Right renal cortex interstitium (tissue), 3 donors: ENCODE data around the gene RIC3. TPM values are rescaled to one million over a fixed set of nuclear protein-coding genes. Genes with fewer than 3 reads are reported as not detected.

Experiments used
- DNase-seq, 3 donors: peaks; one replicate each; pipeline ENCODE4 v3.0.0-alpha.2; 2013; ENCODE audit warnings: low read depth in 3 of 3, low spot score in 2 of 3
- polyA plus RNA-seq, 3 donors: library from polyadenylated mRNA; unstranded; fragments of 120-200 nt; gene quantifications; one replicate each; pipeline ENCODE4 v1.2.1, GENCODE V29; 2013; ENCODE audit not compliant: insufficient read length in 3 of 3

Gene RIC3
- polyA plus RNA-seq, 3 donors, result 8.9 to 22.0 (median 10.5) TPM

DNA sequence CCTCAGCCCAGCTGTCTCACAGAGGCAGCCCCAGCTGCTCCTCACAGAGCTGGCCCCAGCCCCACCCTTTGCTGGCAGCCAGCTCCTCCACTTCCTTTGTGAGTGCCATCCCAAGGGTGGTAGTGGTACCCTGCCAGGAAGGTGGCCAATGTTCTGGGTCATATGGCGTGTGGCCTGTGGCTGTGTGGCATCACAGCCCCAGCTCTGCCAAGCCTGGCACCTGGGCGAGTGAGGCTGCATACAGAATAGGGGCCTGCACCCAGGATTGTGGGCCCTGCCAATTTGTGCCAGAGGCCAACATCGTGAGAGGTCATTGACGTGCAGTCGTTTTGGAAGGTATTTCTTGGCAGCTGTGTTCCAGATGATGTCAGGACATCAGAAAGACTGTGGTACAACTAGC is 77.1 kb downstream of the RIC3 start:
- DNase-seq, result no peak

DNA sequence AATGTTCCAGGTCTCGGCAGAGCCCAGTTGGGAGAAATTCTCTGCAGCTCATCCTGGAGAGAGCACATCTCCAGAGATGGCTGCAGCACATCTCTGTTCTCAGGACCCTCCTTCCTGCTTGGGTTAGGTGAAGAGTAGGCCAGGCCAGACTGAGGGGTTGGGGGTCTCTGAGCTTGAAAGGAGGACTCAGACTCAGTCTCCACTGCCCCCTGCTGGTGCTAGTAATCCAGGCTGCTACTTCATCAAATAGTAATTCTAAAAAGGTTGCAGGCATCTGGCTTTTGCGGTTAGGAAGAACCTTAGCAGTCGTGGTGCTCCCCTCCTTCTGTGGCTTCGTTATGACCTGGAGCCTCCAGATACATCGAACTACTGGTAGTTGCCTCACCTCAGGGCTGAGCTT is 78.1 kb downstream of the RIC3 start:
- DNase-seq, result no peak

DNA sequence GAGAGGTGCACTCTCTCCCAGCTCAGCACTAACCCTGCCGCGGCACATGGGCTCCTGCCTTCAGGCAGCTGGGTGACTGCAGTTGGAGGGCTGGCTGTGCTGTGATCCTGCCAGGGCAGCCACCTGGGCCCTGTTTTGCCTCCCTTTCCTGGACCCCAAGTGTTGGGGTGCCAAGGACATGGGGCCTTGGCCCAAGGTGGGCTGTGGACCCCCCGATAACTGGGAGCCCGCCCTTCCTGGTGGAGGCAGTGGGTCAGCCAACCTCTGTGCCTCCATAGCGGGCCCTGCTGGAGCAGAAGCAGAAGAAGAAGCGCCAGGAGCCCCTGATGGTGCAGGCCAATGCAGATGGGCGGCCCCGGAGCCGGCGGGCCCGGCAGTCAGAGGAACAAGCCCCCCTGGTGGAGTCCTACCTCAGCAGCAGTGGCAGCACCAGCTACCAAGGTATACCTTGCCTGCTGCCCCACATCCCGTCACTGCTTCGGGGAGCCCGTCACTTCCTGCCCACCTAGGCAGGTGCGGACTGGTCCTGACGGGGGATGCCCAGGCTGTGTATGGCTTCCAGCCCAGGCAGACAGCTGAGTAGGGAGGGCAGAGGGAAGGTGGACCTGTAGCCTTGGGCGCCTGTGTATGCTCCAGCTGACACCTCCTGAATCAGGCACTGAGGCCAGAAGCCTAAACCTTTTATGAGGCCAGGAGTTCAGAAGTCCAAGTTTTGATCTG is 78.9 kb downstream of the RIC3 start:
- DNase-seq, result no peak

DNA sequence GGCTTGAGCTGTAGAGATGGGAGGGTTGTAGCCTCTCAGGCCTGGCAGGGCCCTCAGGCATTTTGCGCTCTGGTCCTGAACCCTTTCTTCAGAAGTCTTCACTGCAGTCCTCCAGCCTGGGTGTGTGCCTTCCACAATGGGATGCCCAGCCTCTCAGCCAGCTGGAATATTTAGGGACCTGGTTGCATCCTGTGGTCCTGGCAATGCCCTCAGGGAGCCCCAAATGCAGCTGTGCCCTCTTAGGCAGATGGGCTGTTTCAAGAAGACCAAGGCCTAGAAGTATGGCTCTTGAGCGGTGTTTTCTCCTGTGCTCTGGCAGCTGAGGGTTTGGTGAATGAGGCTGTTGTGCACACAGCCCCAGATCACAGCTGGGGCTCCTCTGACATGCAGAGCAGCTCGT is 81.1 kb downstream of the RIC3 start:
- no peak for DNase-seq

DNA sequence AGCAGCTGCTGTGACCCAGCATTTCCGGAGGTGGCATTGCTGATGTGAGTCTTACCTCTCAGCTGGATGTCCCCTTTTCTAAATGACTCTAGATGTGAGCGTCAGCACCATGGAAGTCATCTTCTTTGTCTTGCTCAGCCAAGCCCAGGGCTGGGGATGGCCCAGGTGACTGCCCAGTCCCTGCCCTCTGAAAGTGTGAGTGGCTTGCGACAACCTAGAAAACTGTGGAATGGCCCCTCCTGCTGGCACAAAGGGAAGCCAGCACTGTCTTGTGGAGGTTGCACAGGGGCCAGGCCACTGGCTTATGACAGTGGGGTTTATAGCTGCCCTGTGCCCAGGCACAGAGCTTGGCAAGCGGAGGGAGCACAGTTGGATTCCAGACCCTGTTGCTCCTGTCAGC is 81.6 kb downstream of the RIC3 start:
- no peak for DNase-seq

DNA sequence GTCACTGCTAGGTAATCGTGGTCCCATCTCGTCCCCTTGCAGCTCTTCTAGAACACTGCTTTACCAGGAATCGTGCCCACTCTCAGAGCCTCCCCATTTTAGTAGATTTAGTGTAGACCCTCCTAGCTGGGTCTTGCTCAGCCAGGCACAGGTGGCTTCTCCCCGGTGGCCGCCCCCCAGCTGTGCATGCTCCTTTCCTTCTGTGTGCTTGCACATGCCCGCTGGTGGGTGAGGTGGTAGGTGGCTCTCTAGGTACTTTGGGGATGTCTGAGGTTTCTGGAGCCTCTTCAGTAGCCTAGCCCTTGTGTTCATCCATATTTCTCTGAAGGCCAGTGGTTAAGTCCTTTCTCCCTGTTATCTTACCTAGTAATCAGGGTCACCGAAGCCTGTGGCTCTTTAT is 82.3 kb downstream of the RIC3 start:
- DNase-seq, result no peak

DNA sequence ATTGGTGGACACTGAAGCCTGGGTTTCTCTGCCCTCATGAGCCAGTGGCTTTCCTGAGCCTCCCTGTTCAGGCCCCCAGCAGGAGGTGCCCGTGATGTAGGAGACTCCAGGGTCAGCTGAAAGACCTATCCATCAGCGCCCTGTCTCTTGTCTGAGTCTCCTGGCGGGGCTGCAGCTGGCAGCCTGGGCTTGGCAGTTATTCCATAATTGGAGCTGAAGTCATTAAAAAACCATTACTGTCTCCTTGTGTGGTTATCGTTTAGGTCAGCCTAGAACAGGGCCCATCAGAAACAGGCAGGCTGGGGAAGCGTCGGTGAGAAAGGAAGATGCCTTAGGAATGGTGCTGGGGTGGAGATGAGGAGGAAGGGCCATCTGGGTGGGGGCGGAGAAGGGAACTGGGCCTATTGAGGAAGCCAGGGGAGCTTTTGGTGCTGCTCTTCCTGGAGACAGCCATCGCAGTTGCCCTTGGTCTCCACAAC is 82.8 kb downstream of the RIC3 start:
- DNase-seq, result no peak

DNA sequence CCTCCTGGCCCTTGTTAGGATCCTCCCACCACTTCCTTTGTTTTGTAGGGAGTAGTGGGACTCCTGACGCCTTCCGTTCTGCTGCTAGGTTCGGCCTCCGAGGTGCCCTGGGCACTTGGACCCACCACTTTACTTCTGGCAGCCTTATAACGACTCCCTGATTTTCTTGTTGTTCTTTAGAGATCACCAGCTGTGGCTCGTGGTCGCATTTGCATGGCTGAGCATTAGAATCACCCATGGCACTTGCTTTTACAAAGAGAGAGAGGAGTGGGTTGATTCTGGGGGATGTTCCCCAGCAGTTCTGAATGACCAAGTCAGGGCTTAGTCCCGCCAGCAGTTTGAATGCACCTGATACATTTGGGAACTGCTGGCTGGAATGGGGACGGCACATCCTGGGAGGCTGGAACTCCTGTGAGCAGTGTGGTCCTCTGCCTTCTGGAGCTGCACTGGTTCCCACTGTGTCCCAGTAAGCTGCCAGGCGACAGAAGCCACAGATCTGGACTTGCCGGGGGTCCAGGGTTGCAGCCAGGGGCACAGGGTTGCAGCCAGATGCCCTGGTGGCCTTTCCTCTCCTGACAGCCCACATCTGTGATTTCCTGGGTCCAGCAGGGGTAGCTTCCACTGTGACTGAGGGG is 83.7 kb downstream of the RIC3 start:
- DNase-seq, result no peak

DNA sequence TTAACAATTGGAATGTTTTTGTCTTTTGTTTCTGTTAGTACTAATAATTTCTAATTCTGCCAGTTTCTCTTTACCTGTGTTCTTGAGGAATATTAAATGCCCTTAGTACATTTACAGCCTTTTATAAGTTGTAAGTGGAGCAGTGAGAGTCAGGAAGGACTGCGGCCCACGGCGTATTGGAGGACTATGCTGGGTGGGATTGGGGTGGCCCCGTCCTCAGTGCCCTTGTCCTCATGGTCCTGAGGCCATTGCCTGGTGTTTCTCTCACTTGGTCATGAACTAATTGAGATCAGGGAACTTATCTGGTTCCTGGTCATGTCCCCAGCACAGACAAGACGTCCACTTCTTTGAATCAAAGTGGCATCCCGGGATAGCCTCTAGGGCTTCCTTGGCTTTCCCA is 84.5 kb downstream of the RIC3 start:
- no peak for DNase-seq

DNA sequence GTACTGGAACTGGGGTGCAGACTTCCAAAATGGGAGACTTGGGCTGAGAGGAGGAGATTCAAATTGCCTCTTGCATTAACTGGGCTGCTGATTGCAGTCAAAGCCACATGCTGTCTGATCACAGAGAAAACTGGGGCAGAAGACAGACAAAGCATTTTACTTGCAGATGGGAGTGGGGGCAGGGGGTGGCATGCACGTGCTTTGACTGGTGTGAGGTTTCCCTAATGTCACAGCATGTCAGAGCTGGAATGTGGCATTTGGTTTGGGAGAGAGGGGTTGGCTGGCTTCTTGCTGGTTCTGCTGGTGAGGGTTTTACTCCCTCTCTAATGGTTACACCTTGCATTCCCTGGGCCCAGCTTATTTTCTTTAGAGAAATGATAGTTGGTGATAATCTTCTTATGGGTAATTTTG is 84.9 kb downstream of the RIC3 start:
- DNase-seq, result no peak

DNA sequence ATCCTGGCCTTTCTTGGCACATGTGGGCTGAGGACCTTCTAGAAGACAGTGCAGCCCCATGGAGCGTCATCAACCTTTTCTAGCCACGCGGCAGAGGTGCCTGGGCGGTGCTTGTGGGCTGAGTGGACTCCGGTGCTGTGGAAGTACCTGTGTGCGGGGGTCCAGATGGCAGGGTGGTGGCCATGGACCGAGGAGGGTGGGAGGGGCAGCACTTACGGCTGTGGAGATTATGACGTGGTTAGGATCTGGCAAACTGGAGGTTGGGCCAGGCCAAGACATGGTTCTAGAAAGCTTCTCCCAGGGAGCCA is 85.8 kb downstream of the RIC3 start:
- DNase-seq, result no peak

DNA sequence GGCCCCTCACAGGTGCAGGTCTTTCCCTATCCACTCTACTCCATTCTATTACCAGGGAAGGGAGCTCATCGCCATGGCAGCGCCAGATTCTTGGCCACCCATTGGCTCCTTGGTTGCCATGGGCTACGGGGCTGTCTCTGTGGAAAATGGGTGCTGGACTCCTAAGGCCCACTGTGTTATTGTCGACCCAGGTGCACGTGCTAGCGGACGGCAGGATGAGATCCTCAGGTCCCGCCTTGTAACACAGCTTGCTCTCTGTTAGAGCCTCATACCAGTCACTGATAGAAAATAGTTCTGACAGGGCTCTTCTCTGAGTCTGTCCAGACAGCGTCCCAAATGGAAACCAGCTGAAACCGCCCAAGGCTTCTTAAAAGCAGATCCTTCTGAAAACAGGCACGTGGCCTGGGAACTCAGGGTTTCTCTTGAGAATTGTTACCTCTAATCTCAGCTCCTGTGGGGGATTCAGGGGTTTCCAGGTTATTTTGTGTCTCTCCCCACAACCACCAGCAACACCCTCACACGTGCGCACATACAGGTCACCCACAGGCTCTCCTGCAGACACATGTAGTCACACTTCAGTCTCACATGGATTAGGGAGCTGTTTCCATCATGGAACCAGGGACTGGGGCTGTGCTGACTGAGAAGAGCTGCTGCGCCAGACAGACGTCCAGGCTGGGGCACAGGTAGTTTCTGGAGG is 86.3 kb downstream of the RIC3 start:
- no peak for DNase-seq

DNA sequence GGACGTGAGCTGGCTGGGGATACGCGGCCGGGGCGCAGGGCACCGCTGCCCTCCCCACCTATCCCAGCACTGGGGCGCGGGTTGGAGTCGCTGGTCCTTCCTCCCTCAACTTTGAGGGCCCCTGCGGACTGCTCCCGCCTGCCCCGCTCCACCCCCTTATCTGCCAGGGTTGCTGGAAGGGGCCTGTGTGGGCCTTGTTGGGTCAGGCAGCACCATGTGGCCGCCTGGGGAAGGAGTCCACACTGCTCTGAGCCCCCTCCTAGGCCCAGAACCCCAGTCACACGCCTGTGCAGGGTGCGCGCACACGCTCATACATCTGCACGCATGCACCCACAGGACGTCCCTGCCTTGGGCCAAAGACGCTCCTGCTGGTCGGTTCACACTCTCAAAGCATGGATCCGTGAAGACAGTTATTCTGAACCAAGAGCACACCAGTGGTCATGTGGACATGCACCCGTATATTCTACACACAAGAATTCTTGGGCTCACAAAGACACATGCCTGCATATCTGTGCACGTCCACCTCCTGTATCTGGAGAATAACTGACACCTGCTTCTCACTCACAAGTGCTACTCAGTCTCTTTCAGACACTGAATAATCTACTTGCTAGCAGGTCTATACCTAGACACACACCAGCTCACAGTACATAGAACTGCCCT is 87.1 kb downstream of the RIC3 start:
- no peak for DNase-seq

DNA sequence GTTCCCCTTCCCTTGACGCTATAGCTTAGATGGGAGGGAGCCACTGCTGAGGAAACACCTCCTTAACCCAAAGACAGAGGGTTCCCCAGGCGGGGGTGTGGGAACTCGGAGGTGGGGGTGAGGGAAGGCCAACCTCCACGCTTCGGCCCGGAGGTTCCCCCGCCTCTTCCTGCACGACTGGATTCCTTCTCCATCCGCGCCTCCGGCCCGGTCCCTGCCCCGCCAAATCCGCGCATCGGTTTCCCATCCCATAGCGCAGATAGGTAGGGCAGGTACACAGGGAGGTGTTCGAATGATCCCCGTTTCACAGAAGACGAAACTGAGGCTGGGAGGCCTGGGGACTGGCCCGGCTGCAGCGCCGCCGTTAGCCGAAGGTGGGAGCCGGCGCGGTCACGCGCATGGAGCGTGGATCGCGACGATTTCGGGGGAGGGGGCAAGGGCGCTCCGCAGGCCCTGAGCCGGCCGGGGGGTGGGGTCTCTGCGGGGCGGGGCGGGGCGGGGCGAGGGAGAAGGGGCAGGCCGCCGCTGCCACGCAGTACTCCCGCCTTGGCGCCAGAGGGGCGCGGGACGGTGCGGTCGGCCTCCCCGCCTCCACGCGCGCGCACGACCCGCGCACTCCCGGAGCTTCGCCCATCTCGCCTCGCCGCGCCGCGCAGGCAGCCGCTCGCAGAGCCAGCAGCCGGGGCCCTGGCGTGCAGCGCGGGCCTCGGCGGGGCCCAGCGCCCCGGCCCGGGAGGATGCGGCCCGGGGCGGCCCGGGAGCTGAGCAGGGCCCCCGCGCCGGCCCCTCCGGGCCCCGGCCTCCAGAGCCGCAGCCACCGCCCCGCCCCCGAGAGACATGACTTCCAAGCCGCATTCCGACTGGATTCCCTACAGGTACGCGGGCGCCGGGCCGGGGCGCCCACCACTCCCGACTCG is 87.9 kb downstream of the RIC3 start, which contains the start of gene TUB:
TUB (plus strand) TSS at position 538 of the 917 bp plus-strand sequence; CDS start at position 838, 300 bp downstream.
- DNase-seq, result no peak

DNA sequence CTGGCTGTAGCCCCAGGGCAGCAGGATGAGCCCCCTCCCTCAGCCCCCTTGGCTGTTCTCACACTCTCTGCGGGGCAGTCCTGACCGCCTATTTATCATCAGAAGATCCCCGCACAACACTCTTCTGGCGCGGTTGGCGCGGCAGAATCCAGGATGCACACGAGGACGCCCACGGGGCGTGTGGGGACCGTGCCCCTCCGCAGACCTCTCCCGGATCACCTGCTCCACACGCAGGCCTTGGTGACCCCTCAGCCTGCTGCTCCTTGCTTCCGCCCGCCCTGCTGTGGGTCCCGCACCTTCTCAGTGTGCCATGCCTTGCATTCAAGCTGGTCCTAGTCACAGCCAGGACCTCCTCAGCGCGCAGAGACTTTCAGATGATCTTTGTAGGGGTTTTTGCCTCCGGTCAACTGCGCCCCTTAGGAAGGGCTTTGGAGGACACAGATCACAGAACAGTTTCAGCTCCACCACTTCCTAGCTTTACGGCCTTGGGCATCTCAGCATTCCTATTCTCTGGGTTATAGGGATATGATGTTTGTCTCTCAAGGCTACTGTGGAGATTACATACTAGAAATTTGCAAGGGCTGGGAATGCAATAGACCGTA is 88.7 kb downstream of the RIC3 start:
- DNase-seq, result no peak

DNA sequence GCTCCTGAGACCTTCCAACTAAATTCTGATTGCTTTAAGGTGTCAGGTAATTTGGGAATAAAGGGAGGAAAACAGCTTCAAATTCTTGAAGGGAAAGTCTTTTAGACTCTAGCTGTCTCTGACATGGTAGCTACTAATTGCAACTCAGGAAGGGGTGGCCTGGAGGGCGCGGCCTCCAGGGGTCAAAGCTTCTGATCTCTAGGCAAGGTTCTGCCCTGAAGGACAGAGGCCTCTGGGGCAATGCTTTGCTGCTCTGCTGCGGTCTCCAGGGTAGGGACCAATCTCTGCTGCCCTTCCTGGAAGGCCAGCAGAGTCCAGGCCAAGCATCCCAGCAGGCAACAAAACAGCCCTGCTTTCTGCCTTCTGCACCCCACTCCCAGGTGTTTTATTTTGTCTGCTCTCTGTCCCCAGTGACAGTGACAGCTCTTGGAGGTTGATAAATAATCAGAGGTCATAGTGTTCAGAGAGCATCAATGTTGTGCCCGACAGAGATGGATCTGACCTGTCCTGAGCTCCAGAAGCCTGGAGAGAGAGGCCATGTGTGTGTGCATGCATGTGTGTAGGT is 89.6 kb downstream of the RIC3 start:
- no peak for DNase-seq

DNA sequence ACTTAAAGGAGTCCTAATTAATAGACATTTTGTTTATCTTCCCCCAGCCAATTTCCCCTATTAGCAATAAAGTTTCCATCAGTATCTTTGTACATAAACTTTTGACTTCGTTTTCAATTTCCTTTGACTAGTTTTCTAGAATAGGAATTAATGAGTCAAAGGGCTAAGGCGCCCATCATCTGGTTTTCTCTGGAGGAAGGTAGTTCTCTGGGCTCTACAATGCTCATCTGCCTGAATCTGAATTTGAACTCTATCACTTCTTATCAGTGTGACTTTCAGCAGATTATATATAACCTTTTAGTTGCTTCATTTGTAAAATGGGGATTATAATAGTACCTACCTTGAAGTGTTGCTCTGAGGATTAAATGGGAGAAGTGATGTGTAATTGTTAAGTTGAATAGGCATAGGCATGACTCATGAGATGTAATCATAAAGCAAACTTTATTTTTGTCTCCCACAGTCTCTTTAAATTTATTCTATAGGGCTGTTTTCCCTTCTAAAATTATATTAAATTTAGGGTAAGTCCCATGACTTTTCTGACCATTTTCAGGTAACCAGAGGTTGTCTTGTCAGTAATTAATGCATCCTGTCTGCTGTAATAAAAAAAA is 93.6 kb downstream of the RIC3 start:
- DNase-seq, result no peak

DNA sequence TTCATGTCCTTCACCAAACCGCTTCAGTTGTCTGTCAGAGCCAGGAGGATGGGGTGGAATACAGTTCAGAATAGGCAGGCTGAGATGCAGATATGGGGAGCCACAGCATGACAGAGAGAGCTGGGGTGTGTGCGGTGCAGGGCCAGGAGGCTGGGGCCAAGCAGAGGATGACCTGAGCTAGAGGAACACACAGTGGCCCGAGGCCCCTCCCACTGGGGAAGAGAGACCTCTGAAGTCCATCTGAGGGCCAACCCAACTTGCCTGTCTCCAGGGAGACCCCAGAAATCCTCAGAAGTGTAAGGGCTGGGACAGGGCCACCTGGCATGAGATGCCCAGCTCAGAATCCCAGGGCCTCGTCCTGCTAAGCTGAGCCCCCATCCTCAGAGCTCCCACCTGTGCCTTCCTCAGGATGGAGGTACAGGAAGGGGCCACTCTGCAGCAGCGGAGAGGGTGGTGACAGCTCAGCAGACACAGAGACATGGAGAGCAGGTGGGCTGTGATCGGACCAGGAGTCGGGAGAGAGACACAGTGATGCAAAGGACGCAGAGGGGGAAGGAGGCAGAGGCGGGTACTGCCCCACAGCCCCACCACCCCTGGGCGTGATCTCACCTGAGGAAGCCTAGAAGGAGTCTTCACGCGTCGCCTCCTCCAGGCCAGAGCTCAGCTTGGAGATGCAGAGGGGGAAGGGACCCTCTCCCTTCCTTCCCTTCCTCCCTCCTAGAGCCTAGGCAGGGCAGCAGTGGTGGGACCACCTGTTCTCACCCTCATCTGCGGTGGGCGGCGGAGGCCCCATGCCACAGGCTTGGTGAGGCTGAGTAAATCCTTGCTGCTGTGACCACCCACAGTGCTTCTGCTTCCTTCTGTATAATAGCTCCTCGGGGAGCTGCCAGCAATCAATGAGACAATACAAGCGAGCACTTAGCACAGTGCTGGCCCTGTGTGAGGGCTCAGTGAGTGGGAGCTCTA is 96.9 kb downstream of the RIC3 start:
- no peak for DNase-seq
